Uterus (tissue), 4 donors: ENCODE measurements around the gene STOM. TPM values are rescaled to one million over a fixed set of nuclear protein-coding genes. Genes with fewer than 3 reads are reported as not detected.

ENCODE experiments used
- DNase-seq, 2 donors: peaks; one replicate each; pipeline ENCODE4 v3.0.0-alpha.2; 2019 to 2020
- H3K27ac ChIP-seq, 2 donors: fragments of 200-600 bp; sonication (generic); 1 replicate in 1 of 2; 2 replicates in 1 of 2; pipeline ENCODE4 v1.5.1; 2016 to 2018
- H3K27me3 ChIP-seq, 2 donors: fragments of 200-600 bp; sonication (generic); one replicate each; pipeline ENCODE4 v1.5.1; 2018 to 2019; ENCODE audit warnings: control low read depth in 1 of 2
- H3K36me3 ChIP-seq, 2 donors: fragments of 200-600 bp; sonication (generic); one replicate each; pipeline ENCODE4 v1.5.1; 2019; ENCODE audit warnings: control low read depth in 1 of 2
- H3K4me1 ChIP-seq, 2 donors: fragments of 200-600 bp; sonication (generic); one replicate each; pipeline ENCODE4 v1.5.1; 2018 to 2019; ENCODE audit warnings: control low read depth in 1 of 2
- H3K4me3 ChIP-seq, 2 donors: fragments of 200-600 bp; sonication (generic); 1 replicate in 1 of 2; 2 replicates in 1 of 2; pipeline ENCODE4 v1.5.1; 2018 to 2019; ENCODE audit warnings: mild to moderate bottlenecking in 1 of 2
- H3K9me3 ChIP-seq, 2 donors: fragments of 200-600 bp; sonication (generic); one replicate each; pipeline ENCODE4 v1.5.1; 2019; ENCODE audit warnings: control low read depth in 1 of 2
- POLR2A ChIP-seq, 2 donors: fragments of 450-650 bp; IDR thresholded peaks; one replicate each; pipeline ENCODE4 v1.6.1; 2016; ENCODE audit warnings: antibody characterized with exemption in 2 of 2, mild to moderate bottlenecking in 1 of 2, moderate library complexity in 1 of 2
- intact Hi-C: fragments of 100-400 bp; cut with DNase I; formaldehyde crosslinking; loops from one replicate; pipeline ENCODE4 v1.15.1; 2023; ENCODE audit warnings: low total_unique reads
- total RNA-seq, 4 donors: library from RNA; depleted of rRNA in 3 of 4; stranded (reverse); fragments of >200 nt in 3 of 4; gene quantifications; one replicate each; pipeline versions ENCODE4 v1.1.0 to v1.2.4, GENCODE V29; 2014 to 2023
- TF ChIP-seq, protein P1 (sequence below), 4 experiments: fragments of 200-600 bp in 2 of 4; fragments of 450-650 bp in 2 of 4; sonication (generic) in 2 of 4; IDR thresholded peaks; one replicate each; pipeline ENCODE4 v1.5.1; 2016 to 2019; ENCODE audit warnings: antibody characterized with exemption in 4 of 4, mild to moderate bottlenecking in 2 of 4, moderate library complexity in 1 of 4
- donor health status: DM: yes; HTN: yes; CAD: no.

Gene STOM
- total RNA-seq, 4 donors from 2014 or later, result 143 to 299 (median 158) TPM

DNA sequence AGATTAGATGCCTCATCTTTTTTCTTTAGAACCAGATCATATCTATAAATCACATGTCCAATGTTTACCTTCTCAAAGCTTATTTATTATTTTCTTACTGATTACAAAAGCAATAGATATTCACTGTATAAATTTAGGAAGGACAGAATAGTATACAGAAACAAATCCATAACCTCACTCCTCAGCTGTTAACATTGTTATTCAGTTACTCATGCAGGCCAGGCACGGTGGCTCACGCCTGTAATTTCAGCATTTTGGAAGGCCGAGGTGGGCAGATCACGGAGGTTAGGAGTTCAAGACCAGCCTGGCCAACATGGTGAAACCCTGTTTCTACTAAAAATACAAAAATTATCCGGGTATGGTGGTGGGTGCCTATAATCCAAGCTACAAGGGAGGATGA, 15.3 kb downstream of the STOM start:
- no peak for TF ChIP-seq POLR2A (IDR thresholded peaks at IDR 0.05)
- H3K27me3 ChIP-seq, result no peaks in the 10 kb centered on the region
- peak overlapping the region; percentile 51 to 97 for H3K27ac ChIP-seq

DNA sequence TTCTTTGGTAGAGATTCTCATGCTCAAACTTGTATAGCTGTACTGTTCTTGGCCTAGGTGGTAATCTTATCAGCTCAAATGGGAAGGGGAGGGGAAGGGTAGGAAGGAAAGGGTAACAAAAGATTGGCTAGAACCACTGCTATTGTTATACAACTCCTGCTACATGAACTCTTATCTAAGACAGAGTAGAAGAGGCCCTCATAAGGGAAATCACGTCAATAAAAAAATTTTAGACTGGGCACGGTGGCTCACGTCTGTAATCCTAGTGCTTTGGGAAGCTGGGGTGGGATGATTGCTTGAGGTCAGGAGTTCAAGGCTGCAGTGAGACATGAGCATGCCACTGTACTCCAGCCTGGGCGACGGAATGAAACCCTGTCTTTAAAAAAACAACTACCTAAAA, 15.9 kb downstream of the STOM start:
- peak in 1 of 2 donors; percentile 50 for DNase-seq
- Histone ChIP-seq H3K27me3 (no peaks in the 10 kb centered on the region), H3K9me3 (no peaks in the 10 kb centered on the region), H3K4me1 (peaks cover 0 to 26% of the 10 kb centered on the region in 2 donors), H3K36me3 (no peaks in the 10 kb centered on the region), H3K4me3 (no peak overlapping the region), H3K27ac (peak overlapping the region; percentile 22 to 97)
- intact Hi-C loops, result no loop called here
- TF ChIP-seq, protein P1, sequence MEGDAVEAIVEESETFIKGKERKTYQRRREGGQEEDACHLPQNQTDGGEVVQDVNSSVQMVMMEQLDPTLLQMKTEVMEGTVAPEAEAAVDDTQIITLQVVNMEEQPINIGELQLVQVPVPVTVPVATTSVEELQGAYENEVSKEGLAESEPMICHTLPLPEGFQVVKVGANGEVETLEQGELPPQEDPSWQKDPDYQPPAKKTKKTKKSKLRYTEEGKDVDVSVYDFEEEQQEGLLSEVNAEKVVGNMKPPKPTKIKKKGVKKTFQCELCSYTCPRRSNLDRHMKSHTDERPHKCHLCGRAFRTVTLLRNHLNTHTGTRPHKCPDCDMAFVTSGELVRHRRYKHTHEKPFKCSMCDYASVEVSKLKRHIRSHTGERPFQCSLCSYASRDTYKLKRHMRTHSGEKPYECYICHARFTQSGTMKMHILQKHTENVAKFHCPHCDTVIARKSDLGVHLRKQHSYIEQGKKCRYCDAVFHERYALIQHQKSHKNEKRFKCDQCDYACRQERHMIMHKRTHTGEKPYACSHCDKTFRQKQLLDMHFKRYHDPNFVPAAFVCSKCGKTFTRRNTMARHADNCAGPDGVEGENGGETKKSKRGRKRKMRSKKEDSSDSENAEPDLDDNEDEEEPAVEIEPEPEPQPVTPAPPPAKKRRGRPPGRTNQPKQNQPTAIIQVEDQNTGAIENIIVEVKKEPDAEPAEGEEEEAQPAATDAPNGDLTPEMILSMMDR (IDR thresholded peaks at IDR 0.05), result no peak
- no peak for TF ChIP-seq POLR2A (IDR thresholded peaks at IDR 0.05)

More for the DNA sequence above, 15.3 kb downstream of the STOM start:
- no peak overlapping the region for H3K4me3 ChIP-seq
- intact Hi-C loops, result no loop called here
- H3K4me1 ChIP-seq, result peaks cover 4 to 24% of the 10 kb centered on the region in 2 donors
- DNase-seq, result no peak
- H3K36me3 ChIP-seq, result no peaks in the 10 kb centered on the region
- H3K9me3 ChIP-seq, result no peaks in the 10 kb centered on the region

DNA sequence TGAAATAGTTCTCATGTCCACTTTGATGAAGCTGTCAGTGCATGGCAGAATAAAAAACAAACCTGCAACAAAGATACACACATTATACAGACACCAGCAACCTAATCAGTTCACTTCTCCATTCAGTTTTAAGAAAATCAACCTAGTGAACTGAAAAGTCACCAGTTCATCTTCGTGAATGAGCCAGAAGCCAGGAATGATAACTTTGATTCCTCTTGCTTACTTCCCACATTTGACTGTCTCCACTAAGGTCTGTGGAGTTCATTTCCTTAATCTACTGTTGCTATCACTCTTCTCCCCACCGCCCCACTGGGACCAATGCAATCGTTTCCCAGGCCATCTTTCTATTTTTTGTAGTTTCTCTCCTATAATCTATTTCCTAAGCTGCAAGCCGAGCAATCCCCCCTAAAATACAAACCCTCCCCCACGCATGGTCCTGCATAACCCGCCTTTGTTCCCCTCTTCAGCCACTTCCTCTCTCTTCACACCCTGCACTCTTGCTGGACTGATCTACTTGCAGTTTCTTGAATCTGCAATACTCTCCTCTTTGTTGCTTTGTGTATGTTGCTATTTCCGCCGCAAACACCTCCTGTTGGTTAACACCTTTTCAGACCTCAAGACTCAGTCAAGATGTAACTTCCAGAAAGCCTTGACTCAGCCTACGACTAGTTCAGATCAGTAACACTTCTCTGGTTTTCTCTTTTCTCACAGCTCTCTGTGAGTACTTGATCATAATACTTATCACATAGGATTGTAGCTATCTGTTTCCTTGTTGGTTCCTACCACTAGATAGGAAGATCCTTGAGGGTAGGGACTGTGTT, 16.6 kb downstream of the STOM start:
- H3K27ac ChIP-seq, result peak overlapping the region; percentile 22 to 97
- H3K9me3 ChIP-seq, result no peaks in the 10 kb centered on the region
- no peak for TF ChIP-seq POLR2A (IDR thresholded peaks at IDR 0.05)
- TF ChIP-seq, protein P1 (IDR thresholded peaks at IDR 0.05), result no peak
- H3K27me3 ChIP-seq, result no peaks in the 10 kb centered on the region
- no peak for DNase-seq
- intact Hi-C loops, result no loop called here
- no peaks in the 10 kb centered on the region for H3K36me3 ChIP-seq
- no peak overlapping the region for H3K4me3 ChIP-seq
- H3K4me1 ChIP-seq, result peaks cover 0 to 26% of the 10 kb centered on the region in 2 donors

DNA sequence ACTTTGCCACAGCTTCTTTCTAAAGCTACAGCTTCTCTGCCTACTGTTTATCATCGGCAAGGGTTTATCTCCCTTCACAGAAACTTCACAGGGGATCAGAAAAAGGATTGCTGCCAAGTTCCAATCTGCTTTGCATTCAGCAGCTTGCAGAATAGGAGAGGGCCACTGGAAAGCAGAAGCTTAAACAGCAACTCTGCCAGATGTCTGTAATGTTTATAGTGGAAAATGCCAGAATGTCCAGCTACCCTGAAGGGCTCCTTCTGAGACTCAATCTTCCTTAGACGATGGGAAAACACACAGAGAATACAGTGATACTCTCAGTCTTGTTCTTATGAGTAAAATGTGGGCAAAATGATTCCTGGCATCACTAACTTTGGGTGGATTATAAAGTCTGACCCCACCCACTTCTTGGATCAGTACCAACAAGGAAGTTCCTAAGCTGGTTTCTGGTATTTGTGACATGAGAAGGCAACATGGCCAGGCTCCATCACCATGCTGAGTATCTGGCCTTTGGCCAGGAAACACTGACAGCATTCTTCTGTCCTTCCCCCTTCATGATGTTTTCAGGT, 19.0 kb downstream of the STOM start:
- H3K9me3 ChIP-seq, result no peaks in the 10 kb centered on the region
- TF ChIP-seq, protein P1 (IDR thresholded peaks at IDR 0.05), result no peak
- TF ChIP-seq POLR2A (IDR thresholded peaks at IDR 0.05), result peak in 1 of 2 donors; percentile 47
- peaks cover 0 to 26% of the 10 kb centered on the region in 2 donors for H3K4me1 ChIP-seq
- intact Hi-C loops, result no loop called here
- DNase-seq, result peak; percentile 63 to 76
- H3K36me3 ChIP-seq, result no peaks in the 10 kb centered on the region
- H3K27me3 ChIP-seq, result no peaks in the 10 kb centered on the region
- H3K27ac ChIP-seq, result peak overlapping the region; percentile 63 to 97
- H3K4me3 ChIP-seq, result no peak overlapping the region

DNA sequence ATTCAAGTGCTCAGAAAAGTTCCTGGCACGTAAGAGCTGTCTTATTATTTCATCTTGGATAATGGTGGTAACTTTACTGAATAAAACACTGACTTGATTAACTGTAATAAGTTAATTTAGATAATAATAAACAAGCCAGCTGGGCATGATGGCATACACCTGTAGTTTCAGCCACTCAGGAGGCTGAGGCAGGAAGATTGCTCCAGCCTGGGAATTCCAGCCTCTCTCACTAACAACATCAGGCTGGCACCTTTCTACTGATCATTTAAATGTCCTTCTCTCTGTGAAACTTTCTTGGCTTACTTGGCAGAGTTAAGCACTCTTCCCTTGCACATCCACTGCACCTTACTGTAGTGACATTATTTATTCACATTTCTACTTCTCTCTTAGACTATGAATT, 20.0 kb downstream of the STOM start:
- no peak for DNase-seq
- intact Hi-C loops, result no loop called here

More for the DNA sequence above, 20.0 kb downstream of the STOM start:
- Histone ChIP-seq H3K4me3 (no peak overlapping the region), H3K36me3 (no peaks in the 10 kb centered on the region), H3K9me3 (no peaks in the 10 kb centered on the region), H3K27me3 (no peaks in the 10 kb centered on the region), H3K4me1 (peaks cover 0 to 26% of the 10 kb centered on the region in 2 donors), H3K27ac (peak overlapping the region; percentile 63 to 97)
- TF ChIP-seq, protein P1 (IDR thresholded peaks at IDR 0.05), result no peak
- no peak for TF ChIP-seq POLR2A (IDR thresholded peaks at IDR 0.05)
